ENCODE measurements around the gene SPOCK1.

SPOCK1 gene

DNA sequence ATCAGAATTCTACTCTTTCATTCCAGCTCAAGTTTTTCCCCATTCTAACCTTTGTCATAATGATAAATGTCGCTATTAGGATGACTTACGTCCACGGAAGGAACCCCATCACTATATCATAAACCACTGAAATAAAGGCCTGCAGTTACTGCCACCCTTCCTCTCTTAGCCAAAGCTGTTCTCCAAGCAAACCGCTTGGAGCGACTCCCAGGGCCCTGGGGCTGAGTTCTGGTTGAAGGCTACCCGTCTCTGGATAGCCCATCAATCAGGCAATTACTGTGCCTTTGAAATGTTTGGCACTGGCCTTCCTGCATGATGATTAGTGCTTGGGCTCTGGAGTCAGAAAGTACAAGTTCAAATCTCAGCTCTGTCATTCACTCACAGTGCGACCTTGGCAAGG is 386.0 kb downstream of the SPOCK1 start:
- DNase-seq (ENCODE audit: extremely low read depth, low read depth), result no peak
- TF ChIP-seq, protein P1, sequence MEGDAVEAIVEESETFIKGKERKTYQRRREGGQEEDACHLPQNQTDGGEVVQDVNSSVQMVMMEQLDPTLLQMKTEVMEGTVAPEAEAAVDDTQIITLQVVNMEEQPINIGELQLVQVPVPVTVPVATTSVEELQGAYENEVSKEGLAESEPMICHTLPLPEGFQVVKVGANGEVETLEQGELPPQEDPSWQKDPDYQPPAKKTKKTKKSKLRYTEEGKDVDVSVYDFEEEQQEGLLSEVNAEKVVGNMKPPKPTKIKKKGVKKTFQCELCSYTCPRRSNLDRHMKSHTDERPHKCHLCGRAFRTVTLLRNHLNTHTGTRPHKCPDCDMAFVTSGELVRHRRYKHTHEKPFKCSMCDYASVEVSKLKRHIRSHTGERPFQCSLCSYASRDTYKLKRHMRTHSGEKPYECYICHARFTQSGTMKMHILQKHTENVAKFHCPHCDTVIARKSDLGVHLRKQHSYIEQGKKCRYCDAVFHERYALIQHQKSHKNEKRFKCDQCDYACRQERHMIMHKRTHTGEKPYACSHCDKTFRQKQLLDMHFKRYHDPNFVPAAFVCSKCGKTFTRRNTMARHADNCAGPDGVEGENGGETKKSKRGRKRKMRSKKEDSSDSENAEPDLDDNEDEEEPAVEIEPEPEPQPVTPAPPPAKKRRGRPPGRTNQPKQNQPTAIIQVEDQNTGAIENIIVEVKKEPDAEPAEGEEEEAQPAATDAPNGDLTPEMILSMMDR (IDR thresholded peaks at IDR 0.05; ENCODE audit: low read depth, low read length, missing control alignments), result no peak
- H3K4me3 ChIP-seq (replicated peaks; ENCODE audit: low read depth, low read length), result no peak overlapping the region

DNA sequence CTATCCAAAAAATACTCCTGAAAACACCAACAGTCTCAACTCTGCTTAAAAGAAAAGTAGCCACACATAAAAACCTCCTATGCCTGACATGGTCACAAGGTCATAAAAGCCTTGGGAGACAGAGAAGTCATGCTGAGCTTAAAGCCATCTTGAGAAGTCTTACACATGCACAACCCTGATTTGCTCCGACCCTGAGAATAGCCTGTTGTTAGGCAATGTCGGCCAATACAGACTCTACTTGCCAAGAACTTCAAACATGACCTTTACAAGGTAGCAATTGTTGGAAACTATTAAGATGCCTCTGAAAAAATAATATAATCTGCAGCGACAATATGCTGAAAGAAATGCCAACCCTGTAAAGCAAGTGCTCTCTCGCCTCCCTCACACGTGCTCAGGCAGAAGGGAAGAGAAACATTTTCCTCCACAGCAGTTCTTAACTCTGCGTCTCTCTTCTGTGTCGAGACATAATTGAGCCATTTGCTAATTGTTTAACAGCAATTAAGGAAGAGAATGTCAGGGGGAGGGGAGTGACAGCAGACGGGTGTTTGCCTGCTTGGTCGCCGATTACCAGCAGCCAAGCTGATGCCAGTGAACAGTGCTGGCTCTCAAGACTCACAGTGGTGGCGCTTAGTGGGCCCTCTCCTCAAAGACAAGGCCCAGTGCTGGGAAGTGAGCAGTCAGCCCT is 393.6 kb downstream of the SPOCK1 start:
- no peak overlapping the region for H3K4me3 ChIP-seq (replicated peaks; ENCODE audit: low read depth, low read length)
- TF ChIP-seq, protein P1 (IDR thresholded peaks at IDR 0.05; ENCODE audit: low read depth, low read length, missing control alignments), result no peak
- DNase-seq (ENCODE audit: extremely low read depth, low read depth), result no peak

DNA sequence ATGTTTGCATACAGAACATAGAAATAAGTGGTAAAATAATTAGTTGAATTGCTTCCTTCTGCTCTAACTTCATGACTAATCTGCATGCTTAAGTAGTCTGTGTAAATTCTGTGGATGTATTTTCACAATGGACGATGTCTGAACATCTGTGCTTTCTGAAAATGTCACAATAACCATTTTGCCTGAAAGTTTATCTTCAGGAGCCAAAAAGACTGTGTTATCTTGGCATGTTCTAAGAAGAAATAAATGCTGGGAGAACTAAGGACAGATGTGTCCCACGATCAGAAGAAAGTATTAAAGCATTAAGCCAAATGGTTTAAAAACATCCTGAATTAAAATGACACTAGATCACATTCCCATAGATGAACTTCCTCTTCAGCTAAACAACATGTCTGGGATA is 397.6 kb downstream of the SPOCK1 start:
- no peak overlapping the region for H3K4me3 ChIP-seq (replicated peaks; ENCODE audit: low read depth, low read length)
- no peak for DNase-seq (ENCODE audit: extremely low read depth, low read depth)
- TF ChIP-seq, protein P1 (IDR thresholded peaks at IDR 0.05; ENCODE audit: low read depth, low read length, missing control alignments), result no peak

DNA sequence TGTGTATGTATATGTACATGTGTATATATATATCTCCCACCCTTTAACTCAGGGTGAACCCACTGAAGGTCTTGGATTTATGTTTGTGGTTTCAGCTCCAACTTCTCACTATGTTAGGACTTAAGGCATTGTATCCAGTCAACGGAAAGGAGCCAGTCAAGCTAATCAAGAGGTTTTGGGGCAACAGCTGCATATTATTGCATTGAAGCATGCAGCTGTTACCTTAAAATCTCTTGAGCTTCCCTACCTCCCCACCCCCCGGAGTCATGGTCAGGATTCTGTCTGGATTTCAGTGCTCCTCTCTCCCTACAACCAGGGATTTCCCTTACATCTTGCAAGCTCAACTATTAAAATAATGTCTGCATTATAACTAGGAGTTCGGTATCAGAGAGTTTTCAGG is 399.5 kb downstream of the SPOCK1 start:
- no peak for DNase-seq (ENCODE audit: extremely low read depth, low read depth)
- no peak overlapping the region for H3K4me3 ChIP-seq (replicated peaks; ENCODE audit: low read depth, low read length)
- TF ChIP-seq, protein P1 (IDR thresholded peaks at IDR 0.05; ENCODE audit: low read depth, low read length, missing control alignments), result no peak

DNA sequence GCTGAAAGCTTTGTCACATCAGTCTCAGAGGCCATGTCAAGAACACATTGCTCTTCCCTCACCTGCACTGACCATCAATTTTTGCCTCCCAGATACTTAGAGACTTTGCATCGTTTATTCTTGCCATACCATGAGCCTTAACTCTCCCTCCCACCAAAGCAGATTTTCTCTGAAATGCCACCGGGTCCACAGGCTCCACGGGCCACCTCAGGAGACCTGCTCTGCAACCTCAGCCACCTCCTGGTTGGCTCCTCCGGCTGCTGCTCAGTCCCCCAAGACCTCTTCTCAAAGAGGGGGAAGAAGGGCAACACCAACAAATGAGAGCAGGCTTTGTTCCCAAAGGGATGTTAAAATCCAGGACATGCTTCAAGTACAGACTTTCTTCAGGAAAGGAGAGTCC is 400.5 kb downstream of the SPOCK1 start:
- no peak overlapping the region for H3K4me3 ChIP-seq (replicated peaks; ENCODE audit: low read depth, low read length)
- DNase-seq (ENCODE audit: extremely low read depth, low read depth), result no peak
- TF ChIP-seq, protein P1 (IDR thresholded peaks at IDR 0.05; ENCODE audit: low read depth, low read length, missing control alignments), result no peak

DNA sequence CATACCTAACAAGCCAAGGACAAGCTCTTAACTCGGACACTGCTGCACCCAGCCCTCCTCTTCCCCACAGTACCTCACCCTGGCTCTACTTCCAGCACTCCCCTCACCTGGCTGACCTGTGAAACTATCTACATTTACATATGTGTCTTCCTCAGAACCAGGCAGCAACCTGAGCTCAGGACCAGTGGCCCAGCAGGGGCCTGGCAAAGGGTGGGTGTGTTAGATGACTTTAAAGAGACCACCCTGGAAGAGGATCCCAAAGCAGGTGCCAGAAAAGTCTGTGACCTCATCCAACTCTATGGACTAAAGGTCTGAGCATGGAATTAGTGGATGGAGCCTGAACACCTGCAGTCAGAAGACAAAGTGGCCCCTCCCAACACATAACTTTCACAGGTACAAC is 400.9 kb downstream of the SPOCK1 start:
- TF ChIP-seq, protein P1 (IDR thresholded peaks at IDR 0.05; ENCODE audit: low read depth, low read length, missing control alignments), result no peak
- H3K4me3 ChIP-seq (replicated peaks; ENCODE audit: low read depth, low read length), result no peak overlapping the region
- no peak for DNase-seq (ENCODE audit: extremely low read depth, low read depth)

DNA sequence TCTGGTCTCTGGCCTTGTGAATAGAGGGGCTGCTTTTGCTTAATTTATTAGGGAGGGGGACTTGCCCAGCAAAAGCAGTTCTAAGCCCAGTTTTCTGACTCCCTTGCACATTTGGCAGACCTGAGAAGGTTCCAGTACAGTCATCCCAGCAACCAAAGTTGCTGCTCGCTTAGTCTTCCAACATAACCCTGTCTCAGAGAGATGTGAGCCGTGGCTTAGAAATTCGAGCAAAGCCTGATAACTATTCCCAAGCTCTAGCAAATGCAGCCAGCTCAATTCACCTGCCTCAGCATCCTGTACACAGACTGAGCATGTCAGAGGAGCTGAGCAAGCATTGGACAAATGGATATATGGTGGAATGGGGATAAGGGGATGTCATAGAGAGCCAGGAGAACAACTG is 401.9 kb downstream of the SPOCK1 start:
- TF ChIP-seq, protein P1 (IDR thresholded peaks at IDR 0.05; ENCODE audit: low read depth, low read length, missing control alignments), result no peak
- no peak overlapping the region for H3K4me3 ChIP-seq (replicated peaks; ENCODE audit: low read depth, low read length)
- no peak for DNase-seq (ENCODE audit: extremely low read depth, low read depth)
